Measurements from ENCODE around the gene COL21A1.

GRCh38 chr6:56263596-56264315 is 16.4 kb upstream of the COL21A1 start:
- TF ChIP-seq, protein P1, sequence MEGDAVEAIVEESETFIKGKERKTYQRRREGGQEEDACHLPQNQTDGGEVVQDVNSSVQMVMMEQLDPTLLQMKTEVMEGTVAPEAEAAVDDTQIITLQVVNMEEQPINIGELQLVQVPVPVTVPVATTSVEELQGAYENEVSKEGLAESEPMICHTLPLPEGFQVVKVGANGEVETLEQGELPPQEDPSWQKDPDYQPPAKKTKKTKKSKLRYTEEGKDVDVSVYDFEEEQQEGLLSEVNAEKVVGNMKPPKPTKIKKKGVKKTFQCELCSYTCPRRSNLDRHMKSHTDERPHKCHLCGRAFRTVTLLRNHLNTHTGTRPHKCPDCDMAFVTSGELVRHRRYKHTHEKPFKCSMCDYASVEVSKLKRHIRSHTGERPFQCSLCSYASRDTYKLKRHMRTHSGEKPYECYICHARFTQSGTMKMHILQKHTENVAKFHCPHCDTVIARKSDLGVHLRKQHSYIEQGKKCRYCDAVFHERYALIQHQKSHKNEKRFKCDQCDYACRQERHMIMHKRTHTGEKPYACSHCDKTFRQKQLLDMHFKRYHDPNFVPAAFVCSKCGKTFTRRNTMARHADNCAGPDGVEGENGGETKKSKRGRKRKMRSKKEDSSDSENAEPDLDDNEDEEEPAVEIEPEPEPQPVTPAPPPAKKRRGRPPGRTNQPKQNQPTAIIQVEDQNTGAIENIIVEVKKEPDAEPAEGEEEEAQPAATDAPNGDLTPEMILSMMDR (conservative IDR thresholded peaks at IDR 0.05 in 1 of 2, IDR thresholded peaks at IDR 0.05 in 1 of 2; ENCODE audit: low read depth in 1 of 2, low read length in 2 of 2): no peak
- TF ChIP-seq EZH2 (IDR thresholded peaks at IDR 0.05; ENCODE audit: low read length, missing control alignments): no peak

Data from fibroblast of lung (primary cell).